HK-2 (cell line): ENCODE results near the gene ULK1.

Experiments
- DNase-seq: peaks from one replicate; pipeline ENCODE4 v3.0.0-alpha.2; 2018; ENCODE audit not compliant: unreplicated experiment

The ULK1 gene

GRCh38 chr12:131894313-131894860 is at the start of gene ULK1:
Gene ULK1, plus strand, starts transcription at chr12:131894622. Its CDS starts 380 bp downstream, at chr12:131895002.
- DNase-seq: peak; percentile 91

GRCh38 chr12:131844656-131845055 is 49.8 kb upstream of the ULK1 start:
- no peak for DNase-seq

- DNase-seq: no peak
Measured at GRCh38 chr12:131845121-131845520, 49.3 kb upstream of the ULK1 start.

GRCh38 chr12:131847456-131847855 is 47.0 kb upstream of the ULK1 start:
- DNase-seq: no peak

GRCh38 chr12:131848753-131849152 is 45.7 kb upstream of the ULK1 start:
- no peak for DNase-seq

GRCh38 chr12:131849700-131850553 is 44.5 kb upstream of the ULK1 start:
- no peak for DNase-seq

- peak; percentile 70 for DNase-seq
Measured at GRCh38 chr12:131850856-131851559, 43.4 kb upstream of the ULK1 start.

GRCh38 chr12:131851741-131852550 is 42.5 kb upstream of the ULK1 start:
- DNase-seq: no peak

- DNase-seq: peak; percentile 53
Measured at GRCh38 chr12:131852551-131853299, 41.7 kb upstream of the ULK1 start.

GRCh38 chr12:131853832-131854797 is 40.3 kb upstream of the ULK1 start:
- DNase-seq: no peak

GRCh38 chr12:131854861-131855476 is 39.5 kb upstream of the ULK1 start:
- no peak for DNase-seq

- no peak for DNase-seq
Measured at GRCh38 chr12:131855521-131856142, 38.8 kb upstream of the ULK1 start.

- DNase-seq: no peak
Measured at GRCh38 chr12:131856366-131857097, 37.9 kb upstream of the ULK1 start.

- no peak for DNase-seq
Measured at GRCh38 chr12:131857908-131858850, 36.2 kb upstream of the ULK1 start.

GRCh38 chr12:131860472-131861260 is 33.8 kb upstream of the ULK1 start:
- DNase-seq: peak; percentile 72
